ENCODE measurements around the gene MDFIC. TPM values are rescaled to one million over a fixed set of nuclear protein-coding genes. Genes with fewer than 3 reads are reported as not detected.

MDFIC gene
- total and polyA plus RNA-seq, 3 experiments from 2014 or later, result 125 to 135 (median 131) TPM

DNA sequence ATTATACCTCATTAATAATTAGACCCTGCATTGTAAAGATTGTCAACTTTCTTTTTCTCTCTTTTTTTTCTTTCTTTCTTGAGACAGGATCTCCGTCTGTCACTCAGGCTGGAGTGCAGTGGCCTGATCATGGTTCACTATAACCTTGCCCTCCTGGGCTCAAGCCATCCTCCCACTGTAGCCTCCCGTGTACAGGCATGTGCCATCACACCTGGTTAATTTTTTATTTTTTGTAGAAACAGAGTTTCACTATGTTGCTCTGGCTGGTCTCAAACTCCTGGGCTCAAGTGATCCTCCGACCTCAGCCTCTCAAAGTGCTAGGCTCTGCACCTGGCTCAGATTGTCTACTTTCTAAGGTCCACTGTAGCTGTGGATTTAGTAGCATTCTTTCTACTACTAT is 50.7 kb downstream of the MDFIC start:
- H3K36me3 ChIP-seq (ENCODE audit: insufficient read depth, low read length), result no peaks in the 10 kb centered on the region
- Mint-ChIP-seq H3K27ac (peak overlapping the region in 7 of 8 donors; percentile 12 to 76 (median 43)), H3K4me1 (peaks cover 81 to 98% (median 97%) of the 10 kb centered on the region in 3 donors), H3K9me3 (no peaks in the 10 kb centered on the region), H3K36me3 (peaks cover 0 to 6% (median 1%) of the 10 kb centered on the region in 3 donors), H3K27me3 (no peaks in the 10 kb centered on the region), H3K4me3 (peak overlapping the region in 5 of 7 donors; percentile 11 to 67 (median 15))
- H3K4me1 ChIP-seq (ENCODE audit: insufficient read depth, low read length), result peaks cover 73% of the 10 kb centered on the region
- DNase-seq, result no peak
- POLR2A ChIA-PET, result no interaction called here
- H3K4me3 ChIP-seq (ENCODE audit: low read length), result no peak overlapping the region
- CTCF ChIA-PET, result no interaction called here
- H3K27me3 ChIP-seq (ENCODE audit: insufficient read depth, low read length, poor library complexity, severe bottlenecking), result no peaks in the 10 kb centered on the region
- H3K27ac ChIP-seq (ENCODE audit: low read depth, low read length), result no peak overlapping the region
- no peaks in the 10 kb centered on the region for H3K9me3 ChIP-seq (ENCODE audit: low read length)

DNA sequence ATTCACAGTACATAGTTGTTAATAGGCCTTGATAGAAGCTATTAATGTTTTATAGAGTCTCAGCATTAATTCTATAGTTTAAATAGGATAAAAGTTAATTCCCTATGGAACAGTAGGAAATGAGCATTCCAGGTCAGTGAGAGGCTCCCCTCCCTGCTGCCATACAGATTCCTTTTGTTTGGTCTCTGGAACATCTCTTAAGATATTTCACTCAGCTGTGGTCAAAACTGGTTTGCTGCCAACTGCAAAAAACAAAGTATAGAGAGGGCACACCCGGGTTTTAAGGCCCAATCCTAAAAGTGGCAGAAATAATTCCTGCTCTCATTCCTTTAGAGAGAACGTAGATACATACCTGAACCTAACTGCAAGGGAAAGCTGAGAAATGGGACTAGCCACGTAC is 51.3 kb downstream of the MDFIC start:
- no peaks in the 10 kb centered on the region for H3K36me3 ChIP-seq (ENCODE audit: insufficient read depth, low read length)
- peaks cover 0 to 6% (median 1%) of the 10 kb centered on the region in 3 donors for H3K36me3 Mint-ChIP-seq
- H3K27ac Mint-ChIP-seq, result peak overlapping the region in 3 of 8 donors; percentile 8 to 71 (median 36)
- peak overlapping the region in 3 of 7 donors; percentile 3 to 32 (median 14) for H3K4me3 Mint-ChIP-seq
- ChIA-PET POLR2A (no interaction called here), CTCF (no interaction called here)
- H3K27me3 Mint-ChIP-seq, result no peaks in the 10 kb centered on the region
- no peaks in the 10 kb centered on the region for H3K9me3 Mint-ChIP-seq
- DNase-seq, result no peak
- peaks cover 70% of the 10 kb centered on the region for H3K4me1 ChIP-seq (ENCODE audit: insufficient read depth, low read length)
- no peak overlapping the region for H3K27ac ChIP-seq (ENCODE audit: low read depth, low read length)
- peaks cover 78 to 95% (median 94%) of the 10 kb centered on the region in 3 donors for H3K4me1 Mint-ChIP-seq
- H3K27me3 ChIP-seq (ENCODE audit: insufficient read depth, low read length, poor library complexity, severe bottlenecking), result no peaks in the 10 kb centered on the region
- no peak overlapping the region for H3K4me3 ChIP-seq (ENCODE audit: low read length)
- H3K9me3 ChIP-seq (ENCODE audit: low read length), result no peaks in the 10 kb centered on the region

DNA sequence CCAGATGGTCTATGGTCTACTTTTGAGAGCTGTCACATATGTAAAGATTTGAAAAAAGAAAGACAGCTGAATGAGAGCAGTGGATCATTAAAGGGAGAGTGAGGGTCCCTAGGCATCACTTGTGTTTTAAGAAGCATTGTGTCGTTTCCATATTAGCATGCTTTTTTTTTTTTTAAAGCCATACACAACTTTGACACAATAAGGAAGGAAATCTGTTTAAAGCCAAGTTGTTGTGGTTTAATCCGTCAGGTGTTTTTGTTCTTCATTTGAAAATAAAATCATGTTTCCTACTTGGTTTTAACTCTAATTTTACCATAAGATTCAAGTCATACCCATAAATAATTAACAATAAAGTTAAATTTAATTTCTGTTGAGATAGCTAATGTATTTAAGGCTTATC is 53.5 kb downstream of the MDFIC start:
- Mint-ChIP-seq H3K27ac (peak overlapping the region in 1 of 8 donors; percentile 57), H3K4me3 (peak overlapping the region in 4 of 7 donors; percentile 21 to 47 (median 44)), H3K9me3 (no peaks in the 10 kb centered on the region), H3K27me3 (no peaks in the 10 kb centered on the region), H3K4me1 (peaks cover 77 to 95% (median 94%) of the 10 kb centered on the region in 3 donors), H3K36me3 (peaks cover 0 to 22% (median 5%) of the 10 kb centered on the region in 3 donors)
- Histone ChIP-seq H3K27me3 (ENCODE audit: insufficient read depth, low read length, poor library complexity, severe bottlenecking) (no peaks in the 10 kb centered on the region), H3K4me1 (ENCODE audit: insufficient read depth, low read length) (peaks cover 60% of the 10 kb centered on the region), H3K27ac (ENCODE audit: low read depth, low read length) (no peak overlapping the region), H3K36me3 (ENCODE audit: insufficient read depth, low read length) (no peaks in the 10 kb centered on the region), H3K4me3 (ENCODE audit: low read length) (no peak overlapping the region), H3K9me3 (ENCODE audit: low read length) (no peaks in the 10 kb centered on the region)
- ChIA-PET CTCF (no interaction called here), POLR2A (no interaction called here)
- no peak for DNase-seq

DNA sequence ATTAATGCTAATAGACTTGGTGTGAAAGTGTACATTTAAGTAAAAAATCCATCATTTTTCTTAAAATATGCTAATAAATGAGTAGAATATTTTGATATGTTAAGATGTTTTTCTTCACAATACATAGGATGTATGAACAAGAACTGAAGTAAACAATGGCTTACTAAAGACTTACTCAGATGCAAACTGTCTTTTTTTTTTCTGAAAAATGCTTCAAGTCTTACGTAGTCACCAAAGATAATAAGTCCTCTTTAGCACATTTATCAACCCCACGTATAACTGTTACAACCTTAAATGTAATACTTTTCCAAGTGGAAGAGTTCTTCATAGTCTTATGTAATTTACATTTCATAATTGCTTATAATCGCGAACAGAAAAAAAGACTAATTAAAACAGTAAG is 54.8 kb downstream of the MDFIC start:
- Mint-ChIP-seq H3K4me1 (peaks cover 77 to 95% (median 94%) of the 10 kb centered on the region in 3 donors), H3K4me3 (no peak overlapping the region), H3K27ac (no peak overlapping the region), H3K27me3 (no peaks in the 10 kb centered on the region), H3K9me3 (no peaks in the 10 kb centered on the region), H3K36me3 (peaks cover 0 to 34% (median 13%) of the 10 kb centered on the region in 3 donors)
- Histone ChIP-seq H3K9me3 (ENCODE audit: low read length) (no peaks in the 10 kb centered on the region), H3K36me3 (ENCODE audit: insufficient read depth, low read length) (no peaks in the 10 kb centered on the region), H3K27me3 (ENCODE audit: insufficient read depth, low read length, poor library complexity, severe bottlenecking) (no peaks in the 10 kb centered on the region), H3K4me3 (ENCODE audit: low read length) (no peak overlapping the region), H3K27ac (ENCODE audit: low read depth, low read length) (no peak overlapping the region), H3K4me1 (ENCODE audit: insufficient read depth, low read length) (peaks cover 49% of the 10 kb centered on the region)
- POLR2A ChIA-PET, result no interaction called here
- no peak for DNase-seq
- CTCF ChIA-PET, result no interaction called here

DNA sequence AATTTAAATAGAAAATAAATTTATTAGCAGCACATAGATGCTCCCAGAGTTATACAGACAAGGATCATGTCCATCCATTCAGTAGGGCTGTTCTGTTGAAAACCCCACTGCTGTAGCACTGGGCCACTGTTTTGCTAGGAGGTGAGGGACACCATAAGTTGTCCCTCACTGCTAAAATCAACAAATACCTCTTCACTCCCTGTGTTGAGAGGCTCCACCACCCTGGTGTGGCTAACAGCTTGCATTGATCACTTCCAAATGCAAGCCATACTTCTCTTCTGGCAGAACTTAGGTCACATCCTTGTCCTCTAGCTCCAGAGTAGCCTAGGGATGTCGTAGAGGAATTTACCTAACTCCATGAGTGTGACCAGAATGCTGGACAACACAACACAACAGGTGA is 55.4 kb downstream of the MDFIC start:
- no peaks in the 10 kb centered on the region for H3K9me3 ChIP-seq (ENCODE audit: low read length)
- peak overlapping the region in 1 of 7 donors; percentile 31 for H3K4me3 Mint-ChIP-seq
- CTCF ChIA-PET, result no interaction called here
- H3K27ac ChIP-seq (ENCODE audit: low read depth, low read length), result no peak overlapping the region
- H3K36me3 ChIP-seq (ENCODE audit: insufficient read depth, low read length), result no peaks in the 10 kb centered on the region
- POLR2A ChIA-PET, result no interaction called here
- no peak for DNase-seq
- no peak overlapping the region for H3K27ac Mint-ChIP-seq
- no peak overlapping the region for H3K4me3 ChIP-seq (ENCODE audit: low read length)
- H3K27me3 Mint-ChIP-seq, result no peaks in the 10 kb centered on the region
- peaks cover 76 to 95% (median 94%) of the 10 kb centered on the region in 3 donors for H3K4me1 Mint-ChIP-seq
- peaks cover 47% of the 10 kb centered on the region for H3K4me1 ChIP-seq (ENCODE audit: insufficient read depth, low read length)
- H3K9me3 Mint-ChIP-seq, result no peaks in the 10 kb centered on the region
- H3K36me3 Mint-ChIP-seq, result peaks cover 0 to 40% (median 17%) of the 10 kb centered on the region in 3 donors
- no peaks in the 10 kb centered on the region for H3K27me3 ChIP-seq (ENCODE audit: insufficient read depth, low read length, poor library complexity, severe bottlenecking)

DNA sequence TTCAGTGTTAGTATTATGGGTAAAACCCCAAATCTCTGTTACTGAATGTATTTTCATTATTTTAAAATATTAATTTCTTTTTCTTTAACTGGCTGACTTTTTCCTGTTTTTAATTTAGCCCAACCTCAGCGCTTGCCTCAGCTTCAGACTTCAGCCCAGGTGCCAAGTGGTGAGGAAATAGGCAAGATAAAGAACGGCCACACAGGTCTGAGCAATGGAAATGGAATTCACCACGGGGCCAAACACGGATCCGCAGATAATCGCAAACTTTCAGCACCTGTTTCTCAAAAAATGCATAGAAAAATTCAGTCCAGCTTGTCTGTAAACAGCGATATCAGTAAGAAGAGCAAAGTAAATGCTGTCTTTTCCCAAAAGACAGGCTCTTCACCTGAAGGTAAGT is 57.5 kb downstream of the MDFIC start:
- Histone ChIP-seq H3K9me3 (ENCODE audit: low read length) (no peaks in the 10 kb centered on the region), H3K27me3 (ENCODE audit: insufficient read depth, low read length, poor library complexity, severe bottlenecking) (no peaks in the 10 kb centered on the region), H3K4me1 (ENCODE audit: insufficient read depth, low read length) (peaks cover 31% of the 10 kb centered on the region), H3K36me3 (ENCODE audit: insufficient read depth, low read length) (no peaks in the 10 kb centered on the region), H3K27ac (ENCODE audit: low read depth, low read length) (no peak overlapping the region), H3K4me3 (ENCODE audit: low read length) (no peak overlapping the region)
- no peaks in the 10 kb centered on the region for H3K9me3 Mint-ChIP-seq
- CTCF ChIA-PET, result no interaction called here
- no peaks in the 10 kb centered on the region for H3K27me3 Mint-ChIP-seq
- peak overlapping the region in 2 of 8 donors; percentile 57 to 85 for H3K27ac Mint-ChIP-seq
- POLR2A ChIA-PET, result no interaction called here
- no peak overlapping the region for H3K4me3 Mint-ChIP-seq
- H3K36me3 Mint-ChIP-seq, result peaks cover 4 to 53% (median 24%) of the 10 kb centered on the region in 3 donors
- DNase-seq, result no peak
- H3K4me1 Mint-ChIP-seq, result peaks cover 61 to 89% (median 89%) of the 10 kb centered on the region in 3 donors

DNA sequence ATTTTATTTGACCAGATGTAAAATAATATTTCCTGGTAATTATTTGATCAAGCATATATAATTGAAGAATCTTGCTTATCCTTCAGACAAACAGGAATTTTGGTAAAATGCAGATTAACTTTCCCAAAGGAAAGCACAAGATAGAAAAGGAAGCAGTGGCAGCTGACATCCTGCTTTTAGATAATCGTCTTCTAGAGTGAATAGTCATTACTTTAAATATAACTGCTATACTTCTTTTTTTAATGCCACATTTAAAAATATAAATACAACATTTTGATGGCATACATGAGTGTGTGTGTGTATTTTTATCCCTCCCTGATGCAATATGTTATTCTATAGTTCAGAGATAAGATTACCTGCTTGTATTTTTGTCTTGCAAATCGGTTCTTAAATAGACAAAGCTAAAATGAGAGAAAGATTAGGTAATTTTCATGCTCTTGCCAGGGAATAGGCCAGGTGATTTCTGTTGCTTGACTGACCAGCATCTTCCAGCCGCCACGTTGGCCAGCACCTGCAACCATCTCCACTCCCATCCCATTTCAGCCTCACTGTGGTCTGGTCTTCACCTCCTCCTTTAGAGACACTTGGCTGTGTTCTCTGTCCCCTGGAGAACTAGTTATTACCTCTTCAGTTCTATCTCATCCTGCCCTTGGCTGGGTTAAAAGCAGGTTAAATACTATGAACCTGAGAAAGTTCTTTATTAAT is 58.1 kb downstream of the MDFIC start:
- H3K4me1 ChIP-seq (ENCODE audit: insufficient read depth, low read length), result peaks cover 25% of the 10 kb centered on the region
- ChIA-PET POLR2A (no interaction called here), CTCF (no interaction called here)
- no peak for DNase-seq
- no peaks in the 10 kb centered on the region for H3K36me3 ChIP-seq (ENCODE audit: insufficient read depth, low read length)
- H3K27ac ChIP-seq (ENCODE audit: low read depth, low read length), result no peak overlapping the region
- Mint-ChIP-seq H3K4me1 (peaks cover 58 to 87% (median 86%) of the 10 kb centered on the region in 3 donors), H3K27ac (peak overlapping the region in 6 of 8 donors; percentile 6 to 83 (median 28)), H3K4me3 (peak overlapping the region in 4 of 7 donors; percentile 14 to 47 (median 30)), H3K27me3 (no peaks in the 10 kb centered on the region), H3K9me3 (no peaks in the 10 kb centered on the region), H3K36me3 (peaks cover 4 to 55% (median 24%) of the 10 kb centered on the region in 3 donors)
- no peak overlapping the region for H3K4me3 ChIP-seq (ENCODE audit: low read length)
- H3K27me3 ChIP-seq (ENCODE audit: insufficient read depth, low read length, poor library complexity, severe bottlenecking), result no peaks in the 10 kb centered on the region
- H3K9me3 ChIP-seq (ENCODE audit: low read length), result no peaks in the 10 kb centered on the region

DNA sequence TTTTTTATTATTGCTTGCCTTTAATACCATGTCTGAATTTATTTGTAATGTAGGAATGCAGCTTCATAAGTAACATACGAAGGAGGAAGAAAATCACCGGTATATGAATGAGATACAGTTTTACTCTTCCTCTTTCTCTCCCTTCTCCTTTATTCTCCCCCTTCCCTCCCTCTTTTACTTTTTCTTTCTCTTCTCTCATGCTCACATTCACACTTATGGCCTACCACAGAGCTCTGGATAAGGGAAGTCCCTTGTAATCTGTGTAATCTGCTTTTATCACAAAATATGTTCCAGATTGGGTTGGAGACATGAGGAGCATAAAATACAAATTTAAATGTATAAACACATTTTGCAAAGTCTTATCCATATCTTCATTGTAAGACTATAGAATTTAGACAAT is 59.4 kb downstream of the MDFIC start:
- CTCF ChIA-PET, result no interaction called here
- DNase-seq, result no peak
- H3K4me1 ChIP-seq (ENCODE audit: insufficient read depth, low read length), result peaks cover 20% of the 10 kb centered on the region
- no peaks in the 10 kb centered on the region for H3K36me3 ChIP-seq (ENCODE audit: insufficient read depth, low read length)
- H3K27ac ChIP-seq (ENCODE audit: low read depth, low read length), result no peak overlapping the region
- no peaks in the 10 kb centered on the region for H3K27me3 ChIP-seq (ENCODE audit: insufficient read depth, low read length, poor library complexity, severe bottlenecking)
- Mint-ChIP-seq H3K36me3 (peaks cover 13 to 67% (median 27%) of the 10 kb centered on the region in 3 donors), H3K4me3 (peak overlapping the region in 4 of 7 donors; percentile 5 to 60 (median 29)), H3K27ac (peak overlapping the region in 5 of 8 donors; percentile 3 to 69 (median 39)), H3K27me3 (no peaks in the 10 kb centered on the region), H3K4me1 (peaks cover 59 to 87% (median 86%) of the 10 kb centered on the region in 3 donors), H3K9me3 (no peaks in the 10 kb centered on the region)
- H3K4me3 ChIP-seq (ENCODE audit: low read length), result no peak overlapping the region
- POLR2A ChIA-PET, result no interaction called here
- no peaks in the 10 kb centered on the region for H3K9me3 ChIP-seq (ENCODE audit: low read length)

Measured in CD8-positive, alpha-beta memory T cell (primary cell).